Airway epithelial cell (primary cell): Measurements from ENCODE around the gene METTL15. TPM values are rescaled to one million over a fixed set of nuclear protein-coding genes. Genes with fewer than 3 reads are reported as not detected.

Experiments used
- total RNA-seq: library from RNA; depleted of rRNA; stranded (reverse); fragments of >200 nt; gene quantifications from 2 replicates; pipeline ENCODE4 v1.2.3, GENCODE V29; 2015

METTL15 gene, protein sequence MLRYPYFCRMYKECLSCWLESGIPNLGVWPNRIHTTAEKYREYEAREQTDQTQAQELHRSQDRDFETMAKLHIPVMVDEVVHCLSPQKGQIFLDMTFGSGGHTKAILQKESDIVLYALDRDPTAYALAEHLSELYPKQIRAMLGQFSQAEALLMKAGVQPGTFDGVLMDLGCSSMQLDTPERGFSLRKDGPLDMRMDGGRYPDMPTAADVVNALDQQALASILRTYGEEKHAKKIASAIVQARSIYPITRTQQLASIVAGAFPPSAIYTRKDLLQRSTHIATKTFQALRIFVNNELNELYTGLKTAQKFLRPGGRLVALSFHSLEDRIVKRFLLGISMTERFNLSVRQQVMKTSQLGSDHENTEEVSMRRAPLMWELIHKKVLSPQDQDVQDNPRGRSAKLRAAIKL
- 7.7 and 8.8 TPM in 2 replicates for total RNA-seq

DNA sequence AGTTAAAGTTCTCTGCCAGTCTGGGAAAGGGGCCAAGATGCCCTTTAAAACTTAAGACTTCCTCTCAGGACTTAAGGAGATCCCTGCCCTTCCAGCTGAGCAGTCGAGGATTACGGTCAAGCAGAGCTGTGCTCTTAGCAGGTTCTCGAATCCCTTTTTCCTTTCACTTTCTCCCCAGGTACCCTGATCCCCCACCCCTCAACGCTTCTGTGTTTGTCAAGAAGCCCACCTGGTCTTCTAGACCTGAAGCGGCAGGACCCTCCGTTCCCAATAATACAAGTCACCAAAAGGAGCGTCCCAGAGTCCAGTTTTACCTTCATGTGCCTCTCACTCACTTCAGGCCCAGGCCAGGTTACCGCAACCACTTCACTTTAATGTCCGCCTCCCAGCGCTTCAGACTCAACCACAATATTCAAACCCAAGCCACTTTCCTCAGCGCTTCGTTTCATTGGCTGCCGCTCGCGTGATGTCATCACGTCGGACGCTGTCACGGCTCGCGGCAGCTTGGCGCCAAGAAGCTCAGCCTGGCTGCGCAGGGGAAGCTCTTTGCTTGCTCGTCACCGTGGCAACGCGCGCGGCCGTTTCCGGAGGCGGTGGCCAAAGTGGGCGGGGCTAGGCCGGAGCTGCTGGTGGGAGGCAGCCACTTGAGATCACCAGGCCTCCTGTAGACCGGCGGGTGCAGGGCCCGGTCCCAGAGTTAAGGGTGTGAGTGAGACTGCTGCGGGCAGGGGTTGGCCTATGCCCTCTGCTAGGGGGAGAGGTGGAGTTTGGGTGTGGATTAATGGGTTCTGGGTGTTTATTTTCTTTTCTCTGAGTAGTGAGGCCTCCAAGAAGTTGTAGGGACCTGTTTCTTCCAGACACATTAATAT is at the start of gene METTL15, which contains the start of gene KIF18A:
TSS of gene METTL15 (plus strand) at position 639 of the 869 bp plus-strand sequence. CDS start 4,947 bp downstream, outside the sequence.
TSS of gene KIF18A (minus strand) at position 407 of the 869 bp plus-strand sequence. CDS start 10,209 bp downstream, outside the sequence.

Other genes starting within 250 kb of the METTL15 start
- gene KIF18A, start 232 bp upstream of the METTL15 start, total RNA-seq = 4.6 and 8.2 TPM in 2 replicates